ENCODE measurements around the gene SMAD9. TPM values are rescaled to one million over a fixed set of nuclear protein-coding genes. Genes with fewer than 3 reads are reported as not detected.

The SMAD9 gene
- total RNA-seq, 1 donor from 2014 or later = 13.5 TPM

DNA sequence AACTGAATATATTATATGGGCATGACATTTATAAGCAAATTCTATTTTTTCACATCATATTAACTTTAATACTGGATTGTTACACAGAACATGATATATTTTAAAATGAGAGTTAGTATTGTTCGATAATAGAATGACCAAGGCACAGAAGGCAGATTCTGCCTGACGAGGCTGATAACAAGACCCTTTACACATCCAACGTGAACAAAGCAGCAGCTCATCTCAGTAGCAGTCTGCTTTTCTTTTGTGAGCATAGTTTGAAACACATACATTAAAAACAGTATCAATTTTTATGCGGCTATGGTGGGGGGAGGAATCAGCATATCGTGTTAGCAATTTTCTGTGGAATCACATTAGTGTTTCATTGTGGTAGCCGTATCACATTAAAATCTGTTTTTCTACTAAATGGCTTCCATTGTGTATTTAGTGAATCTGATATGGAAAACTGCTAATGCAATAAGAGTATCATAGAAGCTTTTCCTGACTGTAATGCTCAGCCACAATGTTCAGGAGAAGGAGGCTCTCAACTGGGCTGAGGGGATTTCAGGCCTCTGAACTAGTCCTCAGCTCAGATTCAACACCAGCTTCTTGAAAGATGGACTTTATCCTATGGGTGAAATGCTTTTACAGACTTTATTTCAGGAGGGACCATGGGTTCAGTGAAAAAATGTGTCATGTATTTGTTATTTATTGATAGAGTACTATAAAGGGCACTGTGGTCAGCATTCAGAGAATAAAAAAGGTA, 4.0 kb downstream of the SMAD9 start:
- Histone ChIP-seq H3K9me3 (no peaks in the 10 kb centered on the region), H3K4me3 (no peak overlapping the region), H3K27me3 (no peaks in the 10 kb centered on the region), H3K4me1 (no peaks in the 10 kb centered on the region), H3K27ac (no peak overlapping the region), H3K36me3 (no peaks in the 10 kb centered on the region)
- intact Hi-C loops (cut with DNase I) = no loop called here
- no peak for DNase-seq (ENCODE audit: extremely low spot score in 2 of 2)
- TF ChIP-seq POLR2A (IDR thresholded peaks at IDR 0.05) (no peak), POLR2AphosphoS5 (IDR thresholded peaks at IDR 0.05; ENCODE audit: insufficient read depth in 1 of 2, low read depth in 1 of 2) (no peak)
- TF ChIP-seq, protein P1, sequence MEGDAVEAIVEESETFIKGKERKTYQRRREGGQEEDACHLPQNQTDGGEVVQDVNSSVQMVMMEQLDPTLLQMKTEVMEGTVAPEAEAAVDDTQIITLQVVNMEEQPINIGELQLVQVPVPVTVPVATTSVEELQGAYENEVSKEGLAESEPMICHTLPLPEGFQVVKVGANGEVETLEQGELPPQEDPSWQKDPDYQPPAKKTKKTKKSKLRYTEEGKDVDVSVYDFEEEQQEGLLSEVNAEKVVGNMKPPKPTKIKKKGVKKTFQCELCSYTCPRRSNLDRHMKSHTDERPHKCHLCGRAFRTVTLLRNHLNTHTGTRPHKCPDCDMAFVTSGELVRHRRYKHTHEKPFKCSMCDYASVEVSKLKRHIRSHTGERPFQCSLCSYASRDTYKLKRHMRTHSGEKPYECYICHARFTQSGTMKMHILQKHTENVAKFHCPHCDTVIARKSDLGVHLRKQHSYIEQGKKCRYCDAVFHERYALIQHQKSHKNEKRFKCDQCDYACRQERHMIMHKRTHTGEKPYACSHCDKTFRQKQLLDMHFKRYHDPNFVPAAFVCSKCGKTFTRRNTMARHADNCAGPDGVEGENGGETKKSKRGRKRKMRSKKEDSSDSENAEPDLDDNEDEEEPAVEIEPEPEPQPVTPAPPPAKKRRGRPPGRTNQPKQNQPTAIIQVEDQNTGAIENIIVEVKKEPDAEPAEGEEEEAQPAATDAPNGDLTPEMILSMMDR (IDR thresholded peaks at IDR 0.05) = no peak

GRCh38 chr13:36915106-36915505, 4.9 kb downstream of the SMAD9 start:
- no peaks in the 10 kb centered on the region for H3K27me3 ChIP-seq
- TF ChIP-seq, protein P1 (IDR thresholded peaks at IDR 0.05) = no peak
- TF ChIP-seq POLR2A (IDR thresholded peaks at IDR 0.05) (no peak), POLR2AphosphoS5 (IDR thresholded peaks at IDR 0.05; ENCODE audit: insufficient read depth in 1 of 2, low read depth in 1 of 2) (no peak)
- H3K4me3 ChIP-seq = no peak overlapping the region
- no peaks in the 10 kb centered on the region for H3K36me3 ChIP-seq
- H3K9me3 ChIP-seq = no peaks in the 10 kb centered on the region
- no peaks in the 10 kb centered on the region for H3K4me1 ChIP-seq
- no peak for DNase-seq (ENCODE audit: extremely low spot score in 2 of 2)
- intact Hi-C loops (cut with DNase I) = no loop called here
- no peak overlapping the region for H3K27ac ChIP-seq

DNA sequence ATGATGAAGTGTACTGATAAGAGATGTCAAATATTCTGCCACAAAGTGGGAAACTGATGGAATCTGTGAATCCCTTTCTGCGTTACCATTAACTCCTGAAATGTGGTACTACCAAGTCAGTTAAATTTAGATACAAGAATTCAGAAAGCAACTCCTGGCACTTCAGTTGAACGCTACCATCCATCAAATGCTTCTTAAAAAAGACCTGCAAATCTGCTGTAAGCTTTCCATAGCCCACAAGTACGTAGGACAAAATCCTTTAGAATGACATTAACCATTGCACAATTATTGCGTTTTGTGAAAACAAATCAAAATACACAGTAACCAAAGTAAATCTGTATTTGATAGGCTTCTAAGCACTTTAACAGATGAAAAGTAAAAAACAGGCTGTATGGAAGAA, 5.4 kb downstream of the SMAD9 start:
- DNase-seq (ENCODE audit: extremely low spot score in 2 of 2) = no peak
- no peak overlapping the region for H3K4me3 ChIP-seq
- H3K36me3 ChIP-seq = no peaks in the 10 kb centered on the region
- no peak overlapping the region for H3K27ac ChIP-seq
- H3K9me3 ChIP-seq = no peaks in the 10 kb centered on the region
- intact Hi-C loops (cut with DNase I) = no loop called here
- H3K27me3 ChIP-seq = no peaks in the 10 kb centered on the region
- TF ChIP-seq POLR2A (IDR thresholded peaks at IDR 0.05) (no peak), POLR2AphosphoS5 (IDR thresholded peaks at IDR 0.05; ENCODE audit: insufficient read depth in 1 of 2, low read depth in 1 of 2) (no peak)
- TF ChIP-seq, protein P1 (IDR thresholded peaks at IDR 0.05) = no peak
- H3K4me1 ChIP-seq = no peaks in the 10 kb centered on the region

GRCh38 chr13:36913463-36913862, 6.6 kb downstream of the SMAD9 start:
- no peak overlapping the region for H3K27ac ChIP-seq
- H3K36me3 ChIP-seq = no peaks in the 10 kb centered on the region
- no peaks in the 10 kb centered on the region for H3K27me3 ChIP-seq
- no peaks in the 10 kb centered on the region for H3K4me1 ChIP-seq
- H3K9me3 ChIP-seq = no peaks in the 10 kb centered on the region
- H3K4me3 ChIP-seq = no peak overlapping the region
- intact Hi-C loops (cut with DNase I) = no loop called here
- DNase-seq (ENCODE audit: extremely low spot score in 2 of 2) = no peak
- TF ChIP-seq POLR2A (IDR thresholded peaks at IDR 0.05) (no peak), POLR2AphosphoS5 (IDR thresholded peaks at IDR 0.05; ENCODE audit: insufficient read depth in 1 of 2, low read depth in 1 of 2) (no peak)
- TF ChIP-seq, protein P1 (IDR thresholded peaks at IDR 0.05) = no peak

DNA sequence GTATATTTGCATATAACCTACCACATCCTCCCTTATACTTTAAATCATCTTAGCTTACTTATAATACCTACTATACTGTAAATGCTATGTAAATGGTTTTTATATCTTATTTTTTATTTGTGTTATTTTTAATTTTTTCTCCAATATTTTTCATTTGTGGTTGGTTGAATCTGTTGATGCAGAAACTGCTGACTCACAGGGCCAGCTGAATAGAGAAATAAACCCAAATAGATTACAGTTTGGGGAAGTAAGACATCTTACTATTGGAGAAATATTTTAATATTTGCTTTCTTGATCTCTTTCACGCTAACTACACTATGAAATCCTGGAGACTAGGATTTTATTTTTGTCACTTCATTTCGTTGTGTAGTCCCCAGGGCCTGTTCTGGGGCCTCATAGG, 7.1 kb downstream of the SMAD9 start:
- Histone ChIP-seq H3K27me3 (no peaks in the 10 kb centered on the region), H3K4me1 (no peaks in the 10 kb centered on the region), H3K4me3 (no peak overlapping the region), H3K36me3 (no peaks in the 10 kb centered on the region), H3K9me3 (no peaks in the 10 kb centered on the region), H3K27ac (no peak overlapping the region)
- intact Hi-C loops (cut with DNase I) = no loop called here
- TF ChIP-seq POLR2A (IDR thresholded peaks at IDR 0.05) (no peak), POLR2AphosphoS5 (IDR thresholded peaks at IDR 0.05; ENCODE audit: insufficient read depth in 1 of 2, low read depth in 1 of 2) (no peak)
- TF ChIP-seq, protein P1 (IDR thresholded peaks at IDR 0.05) = no peak
- DNase-seq (ENCODE audit: extremely low spot score in 2 of 2) = no peak
